Panc1 (cell line): ENCODE measurements around the gene KCNMA1.

Experiments
- POLR2AphosphoS5 ChIP-seq: IDR thresholded peaks from 2 replicates; pipeline ENCODE4 v1.6.1; 2012; ENCODE audit warnings: mild to moderate bottlenecking, low read depth, low read length, moderate library complexity
- SIN3A ChIP-seq: IDR thresholded peaks from 2 replicates; pipeline ENCODE4 v1.6.1; 2012; ENCODE audit warnings: low read depth, mild to moderate bottlenecking, low read length, moderate library complexity, borderline replicate concordance; ENCODE audit not compliant: insufficient read depth
- TCF7L2 ChIP-seq: IDR thresholded peaks from 2 replicates; pipeline ENCODE4 v1.6.1; 2011; ENCODE audit warnings: mild to moderate bottlenecking, low read depth, low read length, inconsistent platforms
- TF ChIP-seq, protein P1 (sequence below): fragments of 450-650 bp; IDR thresholded peaks from 2 replicates; pipeline ENCODE4 v1.5.1; 2017; ENCODE audit warnings: mild to moderate bottlenecking
- TF ChIP-seq, protein P2 (sequence below), 2 experiments: IDR thresholded peaks; 2 replicates each; pipeline ENCODE4 v1.6.1; 2011 to 2012; ENCODE audit warnings: low read depth in 2 of 2, control low read depth in 1 of 2, low read length in 1 of 2, mild to moderate bottlenecking in 1 of 2, moderate library complexity in 1 of 2; ENCODE audit not compliant: insufficient read depth in 1 of 2

DNA sequence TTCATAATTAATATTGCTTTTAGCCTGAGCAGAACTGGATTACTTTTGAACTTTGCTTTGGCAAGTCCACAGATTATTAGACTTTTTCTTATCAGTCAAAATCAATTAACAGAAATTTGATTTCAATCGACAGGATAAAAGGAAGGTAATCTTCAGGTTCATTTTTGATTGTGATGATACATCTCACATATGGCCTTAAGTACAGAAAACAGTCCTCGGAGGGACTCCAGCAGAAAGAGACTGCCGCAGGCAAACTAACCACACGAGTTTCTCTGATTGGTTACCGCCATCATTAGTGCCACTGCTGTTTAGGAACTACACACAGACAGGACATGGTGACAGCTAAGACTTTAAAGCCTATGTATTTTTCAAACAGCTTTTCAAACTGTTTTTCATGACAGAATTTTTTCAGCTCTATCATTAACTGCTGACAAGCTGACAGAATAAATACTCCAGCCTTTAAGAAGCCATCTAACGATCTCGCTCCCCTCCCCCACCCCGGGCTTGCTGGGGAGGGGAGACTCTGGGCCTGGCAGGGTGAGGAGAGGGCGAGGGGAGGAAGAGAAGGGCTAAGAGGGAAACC, 668.2 kb downstream of the KCNMA1 start:
- TF ChIP-seq, protein P1, sequence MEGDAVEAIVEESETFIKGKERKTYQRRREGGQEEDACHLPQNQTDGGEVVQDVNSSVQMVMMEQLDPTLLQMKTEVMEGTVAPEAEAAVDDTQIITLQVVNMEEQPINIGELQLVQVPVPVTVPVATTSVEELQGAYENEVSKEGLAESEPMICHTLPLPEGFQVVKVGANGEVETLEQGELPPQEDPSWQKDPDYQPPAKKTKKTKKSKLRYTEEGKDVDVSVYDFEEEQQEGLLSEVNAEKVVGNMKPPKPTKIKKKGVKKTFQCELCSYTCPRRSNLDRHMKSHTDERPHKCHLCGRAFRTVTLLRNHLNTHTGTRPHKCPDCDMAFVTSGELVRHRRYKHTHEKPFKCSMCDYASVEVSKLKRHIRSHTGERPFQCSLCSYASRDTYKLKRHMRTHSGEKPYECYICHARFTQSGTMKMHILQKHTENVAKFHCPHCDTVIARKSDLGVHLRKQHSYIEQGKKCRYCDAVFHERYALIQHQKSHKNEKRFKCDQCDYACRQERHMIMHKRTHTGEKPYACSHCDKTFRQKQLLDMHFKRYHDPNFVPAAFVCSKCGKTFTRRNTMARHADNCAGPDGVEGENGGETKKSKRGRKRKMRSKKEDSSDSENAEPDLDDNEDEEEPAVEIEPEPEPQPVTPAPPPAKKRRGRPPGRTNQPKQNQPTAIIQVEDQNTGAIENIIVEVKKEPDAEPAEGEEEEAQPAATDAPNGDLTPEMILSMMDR = no peak
- TF ChIP-seq SIN3A = no peak
- TF ChIP-seq TCF7L2 = no peak
- TF ChIP-seq, protein P2, sequence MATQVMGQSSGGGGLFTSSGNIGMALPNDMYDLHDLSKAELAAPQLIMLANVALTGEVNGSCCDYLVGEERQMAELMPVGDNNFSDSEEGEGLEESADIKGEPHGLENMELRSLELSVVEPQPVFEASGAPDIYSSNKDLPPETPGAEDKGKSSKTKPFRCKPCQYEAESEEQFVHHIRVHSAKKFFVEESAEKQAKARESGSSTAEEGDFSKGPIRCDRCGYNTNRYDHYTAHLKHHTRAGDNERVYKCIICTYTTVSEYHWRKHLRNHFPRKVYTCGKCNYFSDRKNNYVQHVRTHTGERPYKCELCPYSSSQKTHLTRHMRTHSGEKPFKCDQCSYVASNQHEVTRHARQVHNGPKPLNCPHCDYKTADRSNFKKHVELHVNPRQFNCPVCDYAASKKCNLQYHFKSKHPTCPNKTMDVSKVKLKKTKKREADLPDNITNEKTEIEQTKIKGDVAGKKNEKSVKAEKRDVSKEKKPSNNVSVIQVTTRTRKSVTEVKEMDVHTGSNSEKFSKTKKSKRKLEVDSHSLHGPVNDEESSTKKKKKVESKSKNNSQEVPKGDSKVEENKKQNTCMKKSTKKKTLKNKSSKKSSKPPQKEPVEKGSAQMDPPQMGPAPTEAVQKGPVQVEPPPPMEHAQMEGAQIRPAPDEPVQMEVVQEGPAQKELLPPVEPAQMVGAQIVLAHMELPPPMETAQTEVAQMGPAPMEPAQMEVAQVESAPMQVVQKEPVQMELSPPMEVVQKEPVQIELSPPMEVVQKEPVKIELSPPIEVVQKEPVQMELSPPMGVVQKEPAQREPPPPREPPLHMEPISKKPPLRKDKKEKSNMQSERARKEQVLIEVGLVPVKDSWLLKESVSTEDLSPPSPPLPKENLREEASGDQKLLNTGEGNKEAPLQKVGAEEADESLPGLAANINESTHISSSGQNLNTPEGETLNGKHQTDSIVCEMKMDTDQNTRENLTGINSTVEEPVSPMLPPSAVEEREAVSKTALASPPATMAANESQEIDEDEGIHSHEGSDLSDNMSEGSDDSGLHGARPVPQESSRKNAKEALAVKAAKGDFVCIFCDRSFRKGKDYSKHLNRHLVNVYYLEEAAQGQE (IDR thresholded peaks at IDR 0.05; ENCODE audit: insufficient read depth in 1 of 2, low read depth in 2 of 2, low read length in 1 of 2) = no peak
- no peak for TF ChIP-seq POLR2AphosphoS5
